ENCODE data around the gene FIGNL2. TPM values are rescaled to one million over a fixed set of nuclear protein-coding genes. Genes with fewer than 3 reads are reported as not detected.
"Not testable (repeated sequence)": the region's sequence is repeated elsewhere in the genome, so short reads cannot be mapped to it uniquely, and the experiment has no call there.

FIGNL2 gene, protein sequence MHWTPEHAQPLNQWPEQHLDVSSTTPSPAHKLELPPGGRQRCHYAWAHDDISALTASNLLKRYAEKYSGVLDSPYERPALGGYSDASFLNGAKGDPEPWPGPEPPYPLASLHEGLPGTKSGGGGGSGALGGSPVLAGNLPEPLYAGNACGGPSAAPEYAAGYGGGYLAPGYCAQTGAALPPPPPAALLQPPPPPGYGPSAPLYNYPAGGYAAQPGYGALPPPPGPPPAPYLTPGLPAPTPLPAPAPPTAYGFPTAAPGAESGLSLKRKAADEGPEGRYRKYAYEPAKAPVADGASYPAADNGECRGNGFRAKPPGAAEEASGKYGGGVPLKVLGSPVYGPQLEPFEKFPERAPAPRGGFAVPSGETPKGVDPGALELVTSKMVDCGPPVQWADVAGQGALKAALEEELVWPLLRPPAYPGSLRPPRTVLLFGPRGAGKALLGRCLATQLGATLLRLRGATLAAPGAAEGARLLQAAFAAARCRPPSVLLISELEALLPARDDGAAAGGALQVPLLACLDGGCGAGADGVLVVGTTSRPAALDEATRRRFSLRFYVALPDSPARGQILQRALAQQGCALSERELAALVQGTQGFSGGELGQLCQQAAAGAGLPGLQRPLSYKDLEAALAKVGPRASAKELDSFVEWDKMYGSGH
- total RNA-seq (2014; rRNA removed; shearing (Covaris generic)): not detected in 2 replicates

DNA sequence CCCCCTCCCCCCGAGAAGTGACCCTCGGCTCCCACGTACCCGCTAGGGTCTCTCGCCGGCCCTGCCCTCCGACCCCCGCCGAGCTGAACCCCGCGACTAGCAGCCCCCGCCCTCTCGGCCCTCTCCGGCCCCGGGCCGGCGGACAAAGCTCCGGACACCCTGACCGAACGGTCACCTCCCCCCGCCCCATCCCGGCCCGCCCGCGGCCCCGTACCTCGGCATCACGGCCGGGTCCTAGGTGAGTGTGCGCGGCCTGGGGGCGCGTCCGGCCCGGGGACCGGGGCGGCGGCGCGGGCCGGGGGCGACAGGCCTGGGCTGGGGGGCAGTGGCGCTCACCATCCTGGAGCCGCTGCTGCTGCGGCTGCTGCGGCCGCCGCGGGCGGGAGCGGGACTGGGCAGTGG lies at the start of gene FIGNL2:
Gene FIGNL2 (minus strand): TSS at position 393 of the 402 bp plus-strand sequence. CDS start 26,305 bp downstream, outside the sequence.
- no peak for DNase-seq (ENCODE audit: low spot score)

DNA sequence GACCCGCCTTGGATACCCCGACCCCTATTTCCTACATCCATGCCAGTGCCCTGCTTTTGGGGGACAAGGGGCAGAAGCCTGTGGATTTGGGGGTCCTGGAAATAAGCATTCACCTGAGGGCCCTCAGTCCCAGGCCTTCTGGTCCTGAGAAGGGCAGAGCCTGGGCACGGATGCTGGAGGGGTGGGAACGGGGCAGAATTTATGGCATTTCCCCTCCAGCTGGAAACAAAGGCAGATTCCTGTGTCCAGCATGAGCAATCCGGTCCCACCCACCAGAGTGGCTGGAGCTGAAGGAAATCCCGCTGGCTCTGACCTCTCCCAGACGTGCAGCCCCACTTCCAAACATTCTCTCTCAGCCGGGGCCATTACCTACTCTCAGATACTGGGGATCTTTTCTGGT lies 48.7 kb upstream of the FIGNL2 start:
- DNase-seq (ENCODE audit: low spot score): no peak

DNA sequence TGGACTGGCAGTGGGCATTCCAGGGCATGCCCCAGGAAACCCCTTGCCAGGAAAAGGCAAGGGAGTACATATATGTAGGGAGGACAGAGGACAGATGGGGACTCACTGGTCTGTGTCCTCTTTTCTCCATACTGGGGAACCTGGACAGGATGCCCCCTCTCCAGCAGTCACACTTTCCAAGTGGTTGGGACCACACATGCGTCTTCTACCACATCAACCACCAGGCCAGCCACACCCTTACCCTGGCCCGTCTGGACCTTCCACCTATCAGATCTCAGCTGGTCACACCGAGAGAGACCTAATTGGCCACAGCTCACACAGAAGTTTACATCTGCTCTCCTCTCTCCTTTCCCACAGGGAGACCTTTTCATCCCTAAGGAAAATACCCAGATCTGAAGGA lies 47.7 kb upstream of the FIGNL2 start:
- no peak for DNase-seq (ENCODE audit: low spot score)

DNA sequence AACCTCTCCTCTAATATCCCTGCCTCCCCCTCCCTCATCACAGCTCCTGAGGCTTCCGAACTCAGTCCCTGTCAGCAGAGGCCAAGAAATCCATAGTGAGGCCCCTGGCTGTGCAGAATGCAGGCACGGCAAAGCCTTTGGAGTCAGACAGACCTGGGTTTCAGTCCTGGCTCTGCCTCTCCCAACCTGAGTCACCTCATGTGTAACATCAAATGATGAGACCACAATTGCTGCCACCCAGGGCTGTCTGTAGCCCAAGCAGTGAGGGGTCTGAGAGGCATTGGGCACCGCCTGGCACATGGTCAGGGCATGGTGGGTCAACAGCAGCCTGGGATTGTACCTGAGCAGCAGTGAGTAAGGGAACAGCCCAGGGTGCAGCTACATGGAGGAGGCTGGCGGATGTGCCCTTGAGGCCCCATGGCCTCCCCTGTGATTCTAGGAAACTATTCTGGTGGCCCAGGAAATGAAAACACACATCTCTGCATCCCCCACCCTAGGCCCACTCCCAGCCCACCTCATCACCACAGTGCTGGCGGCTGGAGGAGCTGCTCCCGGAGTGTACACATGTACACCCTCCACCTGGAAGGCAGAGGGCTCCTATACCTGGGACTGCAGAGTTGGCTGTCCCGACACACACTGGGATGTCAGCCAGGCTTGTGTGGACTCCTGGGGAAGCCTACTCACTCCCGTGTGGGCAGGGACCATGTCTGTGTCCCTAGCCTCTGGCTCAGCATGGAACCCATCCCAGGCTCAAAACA lies 47.0 kb upstream of the FIGNL2 start:
- DNase-seq (ENCODE audit: low spot score): no peak

DNA sequence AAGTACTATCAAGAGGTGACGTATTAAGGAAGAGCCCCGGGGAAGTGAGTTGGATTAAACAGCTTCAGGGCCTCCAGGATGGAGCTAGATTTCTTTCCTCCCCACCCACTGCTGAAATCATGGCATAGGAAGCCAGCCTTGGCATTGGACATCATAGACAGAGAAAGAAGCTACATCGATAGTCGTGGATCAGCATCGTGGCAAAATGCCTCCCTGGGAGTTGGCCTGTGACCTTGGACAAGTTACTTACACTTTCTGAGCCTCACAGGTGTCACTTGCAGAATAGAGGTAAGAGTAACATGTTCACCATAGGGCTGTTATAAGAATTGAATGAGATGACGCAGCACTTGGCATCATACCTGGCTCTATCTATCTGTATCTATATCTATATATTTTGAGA lies 45.3 kb upstream of the FIGNL2 start:
- DNase-seq (ENCODE audit: low spot score): no peak

DNA sequence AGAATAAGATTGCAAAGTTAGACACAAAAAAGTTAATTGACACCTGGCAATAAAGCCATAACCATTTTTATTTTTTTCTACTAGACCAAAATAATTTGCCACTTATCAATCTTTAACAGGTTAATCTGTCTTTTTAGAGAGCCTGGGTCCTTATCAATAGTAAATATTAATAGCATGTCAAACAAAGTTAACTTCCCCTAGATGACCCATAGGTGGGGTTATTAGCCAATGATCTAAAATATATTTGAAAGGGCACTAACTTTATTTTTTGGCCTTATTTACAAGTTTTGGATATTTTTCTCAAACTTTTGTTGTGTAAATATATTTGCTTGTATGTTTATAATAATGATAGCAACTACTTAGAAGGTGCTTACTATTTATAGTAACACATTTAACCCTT lies 43.3 kb upstream of the FIGNL2 start:
- DNase-seq (ENCODE audit: low spot score): no peak

DNA sequence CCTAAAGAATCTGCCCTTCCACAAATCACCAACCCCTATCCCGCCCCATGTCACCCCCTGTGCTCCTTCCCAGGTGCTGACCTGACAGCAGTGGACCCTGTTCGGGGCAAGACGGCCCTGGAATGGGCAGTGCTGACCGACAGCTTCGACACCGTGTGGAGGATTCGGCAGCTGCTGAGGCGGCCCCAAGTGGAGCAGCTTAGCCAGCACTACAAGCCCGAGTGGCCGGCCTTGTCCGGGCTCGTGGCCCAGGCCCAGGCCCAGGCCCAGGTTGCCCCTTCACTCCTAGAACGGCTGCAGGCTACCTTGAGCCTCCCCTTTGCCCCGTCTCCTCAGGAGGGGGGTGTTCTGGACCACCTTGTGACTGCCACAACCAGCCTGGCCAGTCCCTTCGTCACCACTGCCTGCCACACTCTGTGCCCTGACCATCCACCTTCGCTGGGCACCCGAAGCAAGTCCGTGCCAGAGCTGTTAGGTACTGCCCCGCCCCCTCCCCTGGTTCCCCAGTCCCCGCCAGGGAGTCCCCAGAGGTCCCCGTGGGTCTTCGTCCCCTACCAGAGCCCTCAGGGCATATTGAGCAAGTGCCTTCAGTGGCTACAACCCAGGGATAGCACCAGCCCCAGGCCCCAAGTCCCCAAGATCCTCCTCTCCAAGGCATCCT lies 42.1 kb upstream of the FIGNL2 start:
- DNase-seq (ENCODE audit: low spot score): no peak

DNA sequence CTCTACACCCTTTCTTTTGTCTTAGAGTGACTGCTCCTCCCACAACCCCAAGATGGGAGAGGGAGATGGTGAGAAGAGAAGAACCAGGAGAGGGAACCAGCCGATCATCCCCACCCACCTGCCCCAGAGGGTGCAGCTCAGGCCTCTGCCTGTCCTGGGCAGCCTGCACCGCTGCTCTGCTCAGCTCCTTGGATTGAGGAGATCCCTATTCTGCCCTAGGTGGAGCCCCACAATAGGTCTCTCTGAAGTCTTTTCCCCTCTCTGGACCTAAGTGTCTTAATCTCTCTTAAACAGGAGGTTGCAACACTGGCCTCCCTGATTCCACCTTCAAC lies 41.6 kb upstream of the FIGNL2 start:
- no peak for DNase-seq (ENCODE audit: low spot score)

DNA sequence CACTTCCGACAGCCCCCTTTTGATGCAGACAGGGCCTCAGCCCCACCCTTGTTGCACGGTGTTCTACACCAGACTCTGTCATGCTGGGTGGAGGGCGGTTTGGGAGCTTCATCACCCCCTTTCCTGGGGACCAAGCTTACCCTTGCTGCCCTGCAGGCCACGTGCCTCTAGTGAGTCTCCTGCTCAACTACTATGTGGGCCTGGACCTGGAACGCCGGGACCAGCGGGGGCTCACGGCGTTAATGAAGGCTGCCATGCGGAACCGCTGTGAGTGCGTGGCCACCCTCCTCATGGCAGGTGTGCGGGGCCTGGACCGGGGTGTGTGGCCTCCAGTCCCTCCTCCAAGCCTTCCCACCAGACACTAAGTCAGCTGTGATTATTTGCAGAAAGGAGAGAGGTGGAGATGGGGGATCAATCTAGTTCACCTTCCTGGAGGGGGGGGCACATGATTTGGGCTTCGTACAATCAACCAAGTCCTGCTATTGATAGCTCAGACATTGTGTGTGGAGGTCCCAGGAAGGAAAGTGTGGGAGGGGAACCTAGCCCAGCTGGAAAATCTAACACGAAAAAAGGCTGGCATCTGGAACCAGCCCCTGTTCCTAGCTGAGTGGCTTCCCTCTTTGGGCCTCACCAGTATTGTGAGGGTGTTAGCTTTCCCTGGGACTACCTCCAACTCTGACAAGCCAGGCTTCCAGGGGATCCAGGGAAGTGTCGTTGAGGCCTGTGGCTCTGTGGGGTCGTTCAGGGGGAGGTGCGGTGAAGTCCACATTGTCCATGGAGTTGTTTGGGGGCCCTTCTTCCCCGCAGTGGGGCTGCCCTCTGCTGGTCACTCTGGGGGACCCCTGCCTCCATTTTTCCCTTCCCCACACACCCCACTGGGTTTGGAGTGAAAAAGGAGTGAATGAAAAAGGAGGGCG lies 41.0 kb upstream of the FIGNL2 start:
- DNase-seq (ENCODE audit: low spot score): no peak

DNA sequence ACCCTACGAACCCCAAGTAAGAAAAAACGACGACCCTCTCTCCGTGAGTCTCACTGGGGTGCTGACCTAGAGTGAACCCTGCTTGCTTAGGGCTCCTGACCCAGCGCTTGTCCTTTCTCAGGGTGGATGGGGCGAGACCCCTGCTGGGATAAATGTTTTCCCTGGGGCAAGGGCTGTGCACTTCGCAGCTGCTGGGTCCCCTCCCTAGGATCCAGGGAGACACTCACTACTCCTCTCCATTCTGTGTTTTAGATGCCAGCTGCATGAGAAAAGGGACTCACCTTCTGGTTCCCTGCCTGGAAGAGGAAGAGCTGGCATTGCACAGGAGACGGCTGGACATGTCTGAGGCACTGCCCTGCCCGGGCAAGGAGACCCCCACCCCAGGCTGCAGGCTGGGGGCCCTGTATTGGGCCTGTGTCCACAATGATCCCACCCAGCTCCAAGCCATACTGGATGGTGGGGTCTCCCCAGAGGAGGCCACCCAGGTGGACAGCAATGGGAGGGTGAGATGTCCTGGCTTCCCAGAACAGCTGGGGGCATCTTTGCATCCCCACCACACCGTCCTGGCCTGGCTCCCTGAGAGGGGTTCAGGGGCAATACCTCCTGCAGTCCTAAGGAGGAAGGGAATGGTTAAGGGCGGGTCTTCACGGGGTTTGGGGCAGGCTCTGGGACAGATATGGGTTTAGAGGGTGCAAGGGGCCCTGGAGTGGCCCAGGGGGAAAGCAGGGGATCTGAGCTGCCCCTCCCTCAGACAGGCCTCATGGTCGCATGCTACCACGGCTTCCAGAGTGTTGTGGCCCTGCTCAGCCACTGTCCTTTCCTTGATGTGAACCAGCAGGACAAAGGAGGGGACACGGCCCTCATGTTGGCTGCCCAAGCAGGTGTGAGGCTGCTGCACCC lies 40.0 kb upstream of the FIGNL2 start:
- no peak for DNase-seq (ENCODE audit: low spot score)

DNA sequence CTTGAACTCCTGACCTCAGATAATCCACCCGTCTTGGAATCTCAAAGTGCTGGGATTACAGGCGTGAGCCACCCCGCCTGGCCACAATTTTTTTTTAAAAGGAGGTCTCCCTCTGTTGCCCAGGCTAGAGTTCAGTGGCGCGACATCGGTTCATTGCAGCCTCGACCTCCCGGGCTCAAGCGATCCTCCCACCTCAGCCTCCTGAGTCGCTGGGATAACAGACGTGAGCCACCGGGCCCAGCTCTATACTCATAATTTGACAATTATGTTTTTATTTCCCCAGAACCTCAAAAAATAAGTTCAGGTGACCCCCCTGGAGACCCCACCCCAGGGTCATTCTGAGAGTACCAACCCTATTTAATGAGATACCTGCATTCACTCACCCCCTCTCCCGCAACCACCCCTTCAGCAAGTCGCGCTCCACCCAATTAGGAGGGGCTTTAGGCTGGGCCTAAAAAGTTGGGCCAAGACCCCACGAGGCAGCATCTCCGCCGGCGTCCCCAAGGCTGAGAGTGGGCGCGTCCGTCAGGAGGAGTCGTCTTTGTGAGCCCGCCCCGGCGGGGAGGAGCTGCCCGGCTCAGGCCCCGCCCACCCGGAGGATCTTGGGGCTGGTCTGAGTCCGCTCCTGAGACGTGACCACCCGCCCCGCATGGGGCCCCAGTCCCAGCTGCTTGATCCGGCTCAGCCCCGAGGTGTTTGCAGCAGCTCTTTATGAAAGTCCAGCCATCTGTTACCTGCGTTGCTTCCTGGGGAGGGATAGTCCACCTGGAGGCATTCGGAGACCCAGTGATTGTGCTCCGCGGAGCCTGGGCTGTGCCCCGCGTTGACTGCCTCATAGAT lies 39.2 kb upstream of the FIGNL2 start, which contains the start of gene ANKRD33:
Gene ANKRD33 (plus strand): TSS at position 628 of the 840 bp plus-strand sequence. CDS start 84 bp downstream, at position 712.
- no peak for DNase-seq (ENCODE audit: low spot score)

DNA sequence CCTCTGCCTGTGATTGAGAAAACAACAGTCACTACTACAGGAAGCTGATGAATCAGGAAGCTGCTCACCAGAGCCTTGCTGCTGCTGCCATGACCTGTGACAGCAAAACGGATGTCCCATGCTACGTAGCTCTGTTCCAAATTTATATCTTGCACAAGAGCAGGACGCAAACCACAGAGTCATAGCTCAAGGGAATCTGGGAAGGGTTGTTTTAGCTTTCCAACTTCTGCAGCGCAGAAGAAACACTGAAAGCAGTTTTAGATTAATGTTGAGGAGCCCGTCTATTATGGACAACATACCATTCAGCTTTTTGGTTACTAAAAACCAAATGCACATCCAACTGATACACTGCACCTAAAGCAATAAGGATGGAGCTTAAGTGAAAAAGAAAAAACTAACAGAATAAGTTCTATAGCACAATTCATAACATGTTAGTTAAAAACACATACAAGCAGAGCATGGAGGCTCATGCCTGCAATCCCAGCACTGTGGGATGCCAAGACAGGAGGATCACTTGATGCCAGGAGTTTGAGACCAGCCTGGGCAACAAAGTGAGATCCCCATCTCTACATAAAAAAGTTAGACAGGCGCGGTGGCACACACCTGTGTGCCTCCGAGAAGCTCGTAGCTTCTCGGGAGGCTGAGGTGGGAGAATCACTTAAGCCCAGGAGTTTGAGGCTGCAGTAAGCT lies 37.6 kb upstream of the FIGNL2 start:
- peak; percentile 93 for DNase-seq (ENCODE audit: low spot score)

DNA sequence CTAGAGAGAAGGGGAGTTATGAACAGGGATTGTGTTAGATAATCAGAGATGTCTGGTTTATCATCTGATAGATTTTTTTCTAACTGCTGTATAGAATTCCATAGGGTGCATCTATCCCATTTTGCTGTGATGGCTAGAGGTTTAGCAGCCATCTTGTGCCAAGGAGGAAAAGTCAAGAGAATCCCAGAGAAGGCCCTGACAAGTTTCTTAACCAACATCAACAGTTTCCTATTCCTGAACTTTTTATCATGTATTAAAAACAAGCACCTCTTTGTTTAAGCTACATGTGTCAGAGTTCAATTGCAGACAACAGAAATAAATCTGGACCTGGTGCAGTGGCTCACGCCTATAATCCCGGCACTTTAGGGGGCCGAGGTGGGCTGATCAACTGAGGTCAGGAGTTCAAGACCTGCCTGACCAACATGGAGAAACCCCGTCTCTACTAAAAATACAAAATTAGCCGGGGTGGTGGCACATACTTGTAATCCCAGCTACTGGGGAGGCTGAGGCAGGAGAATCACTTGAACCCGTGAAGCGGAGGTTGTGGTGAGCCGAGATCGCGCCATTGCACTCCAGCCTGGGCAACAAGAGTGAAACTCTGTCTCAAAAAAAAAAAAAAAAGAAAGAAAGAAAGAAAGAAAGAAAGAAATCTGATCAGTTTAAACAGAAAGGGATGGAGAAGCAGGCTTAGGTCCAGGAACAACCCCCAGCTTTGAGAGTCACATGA lies 36.9 kb upstream of the FIGNL2 start:
- DNase-seq (ENCODE audit: low spot score): not testable (repeated sequence)

DNA sequence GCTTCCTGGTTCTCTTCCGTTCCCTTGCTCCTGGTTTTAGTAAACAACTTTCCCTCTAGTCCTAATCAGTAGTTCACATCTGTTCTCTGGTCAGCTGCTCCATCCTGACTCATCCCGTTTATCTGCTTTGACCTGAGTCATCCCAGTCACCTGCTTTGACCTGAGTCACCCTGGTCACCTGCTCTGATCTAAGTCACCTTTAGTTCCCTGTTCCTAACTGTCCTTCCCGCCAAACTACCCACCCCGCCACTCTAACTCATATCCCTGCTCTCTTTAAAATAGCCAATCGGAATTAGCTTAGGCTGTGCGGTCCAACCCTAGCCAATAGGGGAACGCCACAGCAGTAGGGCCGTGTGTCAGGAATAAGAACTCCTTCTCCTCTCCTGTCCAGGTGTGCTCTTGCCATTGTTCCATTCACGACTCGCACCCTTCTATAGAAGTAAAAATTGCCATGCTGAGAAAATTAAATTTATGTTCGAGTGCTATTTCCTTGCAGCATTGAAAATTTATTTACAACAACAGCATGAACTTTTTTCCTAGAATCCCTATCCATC lies 36.2 kb upstream of the FIGNL2 start:
- no peak for DNase-seq (ENCODE audit: low spot score)

DNA sequence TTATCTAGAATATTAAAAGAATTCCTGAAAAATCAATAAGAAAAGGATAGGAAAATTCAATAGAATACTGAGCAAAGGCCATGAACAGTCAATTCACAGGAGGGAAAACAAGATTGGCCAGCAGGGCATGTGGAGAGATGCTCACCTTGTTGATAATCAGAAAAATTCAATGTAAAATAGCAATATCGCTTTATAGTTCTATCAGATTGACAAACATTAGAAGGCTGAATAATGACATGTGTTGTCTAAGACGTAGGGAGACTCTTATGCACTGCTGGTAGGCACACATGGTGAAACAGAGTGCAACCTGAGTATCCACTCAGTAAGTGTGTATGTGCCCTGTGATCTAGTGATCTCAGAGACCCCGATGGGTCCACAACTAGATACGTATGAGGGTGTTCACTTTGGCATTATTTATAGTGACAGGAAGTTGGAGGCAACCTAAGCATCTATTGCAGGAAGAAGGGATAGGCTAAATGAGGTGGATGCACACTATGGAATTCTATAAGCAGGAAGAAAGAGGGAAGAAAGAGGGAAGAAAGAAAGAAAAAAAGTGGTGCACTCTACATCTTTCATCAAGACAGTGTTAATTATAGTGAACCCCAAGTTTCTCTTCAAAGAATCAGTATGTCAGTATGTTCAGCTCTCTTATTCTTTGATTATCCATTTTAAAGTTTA lies 35.6 kb upstream of the FIGNL2 start:
- DNase-seq (ENCODE audit: low spot score): no peak

DNA sequence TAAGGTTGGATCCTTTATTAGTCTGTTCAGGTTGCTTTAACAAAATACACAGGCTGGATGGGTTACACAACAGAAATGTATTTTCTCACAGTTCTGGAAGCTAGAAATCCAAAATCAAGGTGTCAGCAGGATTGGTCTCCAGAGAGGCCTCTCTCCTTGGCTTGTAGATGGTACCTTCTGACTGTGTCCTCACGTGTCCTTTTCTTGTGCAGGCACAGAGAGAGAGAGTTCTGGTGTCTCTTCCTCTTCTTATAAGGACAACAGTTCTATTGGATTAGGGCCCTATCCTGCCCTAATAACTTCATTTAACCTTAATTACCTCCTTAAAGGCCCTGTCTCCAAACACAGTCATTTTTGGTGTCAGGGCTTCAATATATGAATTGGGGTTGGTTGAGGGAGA lies 34.8 kb upstream of the FIGNL2 start:
- DNase-seq (ENCODE audit: low spot score): no peak

DNA sequence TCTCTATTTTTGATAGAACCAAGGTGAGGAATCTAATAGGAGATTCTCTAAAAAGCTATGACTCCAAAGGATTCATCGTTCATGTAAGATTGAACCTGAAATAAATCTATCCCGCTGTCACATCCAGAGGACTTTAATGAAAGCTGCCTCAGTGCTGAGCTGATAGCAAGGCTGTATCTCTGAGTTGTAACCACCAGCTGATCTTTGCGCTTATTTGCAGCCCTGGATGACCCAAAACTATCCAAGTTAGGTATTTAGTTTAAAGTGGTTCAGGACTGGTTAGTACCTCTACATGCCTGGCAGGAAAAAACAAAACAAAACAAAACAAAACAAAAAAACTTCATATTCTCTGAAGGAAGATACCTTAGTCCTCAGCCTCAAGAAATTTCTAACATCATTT lies 30.6 kb upstream of the FIGNL2 start:
- no peak for DNase-seq (ENCODE audit: low spot score)
